PFSK-1 (cell line): ENCODE results near the gene LITAF.

Experiments used
- FOXP2 ChIP-seq: optimal IDR thresholded peaks from 2 replicates; pipeline ENCODE3; 2011; ENCODE audit warnings: borderline replicate concordance, control low read depth, inconsistent platforms; ENCODE audit not compliant: insufficient read depth; ENCODE audit errors: extremely low read length, extremely low read depth
- POLR2AphosphoS5 ChIP-seq: IDR thresholded peaks from 2 replicates; pipeline ENCODE4 v1.6.1; 2012; ENCODE audit warnings: low read depth, mild to moderate bottlenecking, control low read depth, low read length, moderate library complexity
- SIN3A ChIP-seq: IDR thresholded peaks from 2 replicates; pipeline ENCODE4 v1.6.1; 2012; ENCODE audit warnings: mild to moderate bottlenecking, low read length, moderate library complexity, borderline replicate concordance; ENCODE audit not compliant: insufficient read depth
- TAF1 ChIP-seq: IDR thresholded peaks from 2 replicates; pipeline ENCODE4 v1.6.1; 2012; ENCODE audit warnings: low read length, control low read depth, borderline replicate concordance; ENCODE audit not compliant: insufficient read depth
- TF ChIP-seq, protein P1 (sequence below), 2 experiments: IDR thresholded peaks; 2 replicates each; pipeline versions ENCODE4 v1.6.1 to v1.8.0; 2011 to 2012; ENCODE audit warnings: low read depth in 2 of 2, low read length in 2 of 2, control low read depth in 1 of 2, inconsistent platforms in 1 of 2, mild to moderate bottlenecking in 1 of 2, moderate library complexity in 1 of 2; ENCODE audit not compliant: insufficient read depth in 1 of 2

The LITAF gene

DNA sequence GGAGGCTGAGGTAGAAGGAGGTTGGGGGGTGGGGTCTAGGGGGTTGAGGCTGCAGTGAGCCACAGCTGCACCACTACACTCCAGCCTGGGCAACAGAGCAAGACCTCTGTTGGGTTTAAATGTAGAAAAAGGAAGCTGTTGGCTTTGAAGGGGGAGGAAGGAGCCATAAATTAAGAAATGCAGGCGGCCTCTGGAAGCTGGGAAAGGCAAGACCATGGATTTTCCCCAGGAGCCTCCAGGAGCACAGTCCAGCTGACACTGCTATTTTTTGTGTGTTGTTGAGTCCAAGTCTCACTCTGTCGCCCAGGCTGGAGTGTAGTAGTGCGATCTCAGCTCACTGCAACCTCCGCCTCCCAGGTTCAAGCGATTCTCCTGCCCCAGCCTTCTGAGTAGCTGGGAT, 15.9 kb downstream of the LITAF start:
- TF ChIP-seq SIN3A (no peak), POLR2AphosphoS5 (no peak), FOXP2 (no peak), TAF1 (no peak)
- TF ChIP-seq, protein P1, sequence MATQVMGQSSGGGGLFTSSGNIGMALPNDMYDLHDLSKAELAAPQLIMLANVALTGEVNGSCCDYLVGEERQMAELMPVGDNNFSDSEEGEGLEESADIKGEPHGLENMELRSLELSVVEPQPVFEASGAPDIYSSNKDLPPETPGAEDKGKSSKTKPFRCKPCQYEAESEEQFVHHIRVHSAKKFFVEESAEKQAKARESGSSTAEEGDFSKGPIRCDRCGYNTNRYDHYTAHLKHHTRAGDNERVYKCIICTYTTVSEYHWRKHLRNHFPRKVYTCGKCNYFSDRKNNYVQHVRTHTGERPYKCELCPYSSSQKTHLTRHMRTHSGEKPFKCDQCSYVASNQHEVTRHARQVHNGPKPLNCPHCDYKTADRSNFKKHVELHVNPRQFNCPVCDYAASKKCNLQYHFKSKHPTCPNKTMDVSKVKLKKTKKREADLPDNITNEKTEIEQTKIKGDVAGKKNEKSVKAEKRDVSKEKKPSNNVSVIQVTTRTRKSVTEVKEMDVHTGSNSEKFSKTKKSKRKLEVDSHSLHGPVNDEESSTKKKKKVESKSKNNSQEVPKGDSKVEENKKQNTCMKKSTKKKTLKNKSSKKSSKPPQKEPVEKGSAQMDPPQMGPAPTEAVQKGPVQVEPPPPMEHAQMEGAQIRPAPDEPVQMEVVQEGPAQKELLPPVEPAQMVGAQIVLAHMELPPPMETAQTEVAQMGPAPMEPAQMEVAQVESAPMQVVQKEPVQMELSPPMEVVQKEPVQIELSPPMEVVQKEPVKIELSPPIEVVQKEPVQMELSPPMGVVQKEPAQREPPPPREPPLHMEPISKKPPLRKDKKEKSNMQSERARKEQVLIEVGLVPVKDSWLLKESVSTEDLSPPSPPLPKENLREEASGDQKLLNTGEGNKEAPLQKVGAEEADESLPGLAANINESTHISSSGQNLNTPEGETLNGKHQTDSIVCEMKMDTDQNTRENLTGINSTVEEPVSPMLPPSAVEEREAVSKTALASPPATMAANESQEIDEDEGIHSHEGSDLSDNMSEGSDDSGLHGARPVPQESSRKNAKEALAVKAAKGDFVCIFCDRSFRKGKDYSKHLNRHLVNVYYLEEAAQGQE (IDR thresholded peaks at IDR 0.05; ENCODE audit: insufficient read depth in 1 of 2, low read depth in 2 of 2, low read length in 2 of 2), result no peak

DNA sequence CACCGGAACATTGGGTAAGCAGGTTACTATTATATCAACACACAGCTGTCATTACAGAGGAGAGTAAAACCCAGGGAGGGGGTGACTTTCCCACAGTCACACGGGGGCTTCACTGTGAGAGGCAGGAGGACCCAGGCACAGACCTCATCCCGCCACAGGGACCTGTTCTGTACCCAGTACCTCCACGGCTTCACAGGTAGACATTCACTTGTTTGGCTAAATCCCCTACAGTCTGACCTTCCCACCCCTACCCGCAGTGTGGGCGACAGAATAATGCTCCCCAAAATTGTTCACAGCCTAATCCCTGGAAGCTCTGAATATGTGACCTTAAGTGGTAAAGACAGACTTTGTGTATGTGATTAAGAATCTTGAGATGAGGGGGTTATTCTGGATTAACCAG, 16.5 kb downstream of the LITAF start:
- TF ChIP-seq FOXP2 (no peak), POLR2AphosphoS5 (no peak), TAF1 (no peak), SIN3A (no peak)
- TF ChIP-seq, protein P1 (IDR thresholded peaks at IDR 0.05; ENCODE audit: insufficient read depth in 1 of 2, low read depth in 2 of 2, low read length in 2 of 2), result no peak

DNA sequence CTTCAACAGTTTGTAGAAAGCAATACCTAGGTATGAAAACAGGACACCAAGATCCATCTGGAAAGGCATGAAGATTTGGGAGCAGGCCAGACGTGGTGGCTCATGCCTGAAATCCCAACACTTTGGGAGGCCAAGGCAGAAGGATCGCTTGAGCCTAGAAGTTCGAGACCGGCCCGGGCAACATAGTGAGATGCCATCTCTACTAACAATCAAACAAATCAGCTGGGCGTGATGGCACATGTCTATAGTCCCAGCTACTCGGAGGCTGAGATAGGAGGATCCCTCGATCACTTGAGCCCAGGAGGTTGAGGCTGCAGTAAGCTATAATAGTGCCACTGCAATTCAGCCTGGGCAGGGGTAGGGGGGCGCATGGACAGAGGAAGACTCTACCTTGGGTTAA, 20.3 kb downstream of the LITAF start:
- no peak for TF ChIP-seq POLR2AphosphoS5
- TF ChIP-seq FOXP2, result no peak
- no peak for TF ChIP-seq TAF1
- TF ChIP-seq SIN3A, result no peak

DNA sequence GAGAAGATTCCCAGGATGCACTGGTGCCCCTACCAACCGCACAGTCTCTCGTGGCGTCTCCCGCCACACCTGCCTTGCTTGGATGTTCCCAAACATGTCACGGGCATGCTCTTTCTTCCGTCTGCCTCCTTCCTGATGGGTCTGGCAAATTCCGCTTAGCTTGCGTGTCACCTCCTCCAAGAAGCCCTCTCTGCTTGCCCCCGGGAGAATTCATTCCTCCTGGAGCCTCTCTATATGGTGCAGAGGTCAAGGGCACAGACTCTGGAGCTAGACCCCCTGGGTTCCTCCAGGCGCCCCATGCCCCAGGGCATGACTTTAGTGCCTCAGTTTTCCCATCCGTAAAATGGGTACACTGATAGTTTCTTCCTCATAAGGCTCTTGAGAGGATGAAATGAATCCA, 21.1 kb downstream of the LITAF start:
- TF ChIP-seq, protein P1 (IDR thresholded peaks at IDR 0.05; ENCODE audit: insufficient read depth in 1 of 2, low read depth in 2 of 2, low read length in 2 of 2), result no peak
- no peak for TF ChIP-seq FOXP2
- no peak for TF ChIP-seq POLR2AphosphoS5
- no peak for TF ChIP-seq TAF1
- TF ChIP-seq SIN3A, result no peak

DNA sequence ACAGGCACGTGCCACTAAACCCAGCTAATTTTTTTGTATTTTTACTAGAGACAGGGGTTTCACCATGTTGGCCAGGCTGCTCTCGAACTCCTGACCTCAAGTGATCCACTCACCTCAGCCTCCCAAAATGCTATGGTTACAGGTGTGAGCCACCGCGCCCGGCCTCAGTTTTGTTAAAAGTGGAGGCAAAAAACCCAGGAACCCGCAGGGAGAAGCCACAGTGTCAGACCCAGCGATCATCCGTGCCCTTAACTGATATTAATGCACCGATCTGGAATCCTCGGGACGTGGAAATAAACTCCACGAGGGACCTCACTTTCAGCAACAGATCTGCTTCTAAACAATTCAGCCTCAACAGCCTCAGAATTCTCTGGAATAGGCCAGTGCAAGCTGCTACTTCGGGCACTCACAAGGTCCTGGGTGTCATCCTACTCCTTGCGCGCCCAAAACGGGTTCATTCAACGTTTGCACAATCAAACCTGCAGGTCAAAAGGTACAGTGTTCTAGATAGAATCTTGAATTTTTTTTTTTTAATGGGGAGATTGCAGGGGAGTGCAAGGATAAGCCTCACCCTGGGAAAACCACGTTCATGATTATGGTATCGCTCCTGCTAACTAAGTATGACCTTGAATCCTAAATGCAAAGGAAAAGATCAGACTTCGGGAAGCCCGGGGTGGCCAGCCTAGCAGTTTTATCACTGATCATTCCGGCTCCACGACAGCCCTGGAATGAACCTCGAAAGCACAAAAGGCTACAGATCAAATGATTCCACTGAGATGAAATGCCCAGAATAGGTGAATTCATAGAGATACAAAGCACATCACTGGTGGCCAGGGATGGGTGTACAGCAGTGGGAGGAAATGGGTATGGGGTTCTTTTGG, 22.4 kb downstream of the LITAF start:
- TF ChIP-seq, protein P1 (IDR thresholded peaks at IDR 0.05; ENCODE audit: insufficient read depth in 1 of 2, low read depth in 2 of 2, low read length in 2 of 2), result no peak
- TF ChIP-seq FOXP2 (no peak), TAF1 (no peak), POLR2AphosphoS5 (no peak), SIN3A (no peak)
